ENCODE results near the gene CD163. TPM values are rescaled to one million over a fixed set of nuclear protein-coding genes. Genes with fewer than 3 reads are reported as not detected.

Gene CD163
- total RNA-seq, 1 experiment from 2014 or later = 0.07 TPM

DNA sequence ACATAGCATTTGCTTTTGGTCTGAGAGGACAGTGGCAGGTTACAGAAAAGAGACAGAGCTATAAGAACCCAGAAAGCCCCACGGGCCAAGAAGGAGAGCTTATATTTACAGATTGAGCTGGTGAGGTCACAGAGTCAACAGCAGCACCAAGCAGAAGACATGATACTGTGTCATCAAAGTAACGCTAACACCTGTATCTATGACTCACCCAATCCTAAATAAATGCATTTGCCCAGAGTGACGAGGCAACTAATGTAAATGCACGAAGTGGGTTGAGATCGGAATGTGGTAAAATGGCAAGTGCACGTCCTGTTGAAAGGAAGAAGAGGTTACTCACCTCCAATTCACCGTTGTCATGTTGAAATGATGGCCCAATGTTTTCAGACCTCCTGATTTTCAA, 52.9 kb downstream of the CD163 start:
- Histone ChIP-seq H4K8ac (replicated peaks; ENCODE audit: insufficient read length, low read depth, low read length) (no peak overlapping the region), H3K4ac (ENCODE audit: low read depth, low read length) (no peak overlapping the region), H3K23ac (ENCODE audit: insufficient read length, low read depth, low read length) (no peak overlapping the region), H3K27ac (ENCODE audit: insufficient read length, low read depth, low read length) (no peak overlapping the region), H3K18ac (ENCODE audit: insufficient read length, low read depth, low read length) (no peak overlapping the region), H3T11ph (ENCODE audit: low read length) (no peak overlapping the region), H2BK120ac (ENCODE audit: low read depth, low read length, poor library complexity, severe bottlenecking) (no peak overlapping the region), H3K56ac (ENCODE audit: insufficient read length, low read depth, low read length) (no peak overlapping the region), H2BK5ac (ENCODE audit: insufficient read length, low read length) (no peak overlapping the region), H2BK12ac (ENCODE audit: insufficient read length, low read depth, low read length) (no peak overlapping the region), H4K91ac (ENCODE audit: insufficient read length, low read depth, low read length) (no peak overlapping the region), H3K9ac (ENCODE audit: extremely low read depth, insufficient read length, low read length) (no peak overlapping the region), H3K14ac (ENCODE audit: insufficient read depth, low read length) (no peak overlapping the region), H2BK15ac (ENCODE audit: low read depth, low read length) (no peak overlapping the region), H3K79me1 (ENCODE audit: insufficient read depth, low read depth, low read length, poor library complexity, severe bottlenecking) (no peaks in the 10 kb centered on the region), H3K79me2 (ENCODE audit: insufficient read depth, low read length) (no peaks in the 10 kb centered on the region), H2AK5ac (ENCODE audit: insufficient read length, low read length) (no peak overlapping the region), H4K5ac (ENCODE audit: insufficient read length, low read depth, low read length) (no peak overlapping the region), H4K20me1 (ENCODE audit: control insufficient read depth, insufficient read depth, insufficient read length) (no peaks in the 10 kb centered on the region), H3K27me3 (ENCODE audit: insufficient read depth, low read length) (no peaks in the 10 kb centered on the region), H3K4me1 (ENCODE audit: insufficient read depth, low read length) (no peaks in the 10 kb centered on the region), H2AFZ (ENCODE audit: low read length) (no peak overlapping the region), H3K9me3 (ENCODE audit: control insufficient read depth, low read depth, low read length) (no peaks in the 10 kb centered on the region), H3K4me2 (ENCODE audit: insufficient read depth, insufficient read length, low read length) (no peak overlapping the region), H2BK20ac (ENCODE audit: low read depth, low read length, poor library complexity, severe bottlenecking) (no peak overlapping the region), H3K23me2 (ENCODE audit: insufficient read length, low read depth, low read length, poor library complexity, severe bottlenecking) (no peaks in the 10 kb centered on the region)
- DNase-seq = no peak
- Mint-ChIP-seq H3K27me3 (ENCODE audit: low read depth) (no peaks in the 10 kb centered on the region; the same call in 1 of the 2 replicates), H3K36me3 (ENCODE audit: insufficient read depth in 1 of 3, low read depth in 3 of 3) (no peaks in the 10 kb centered on the region), H3K27ac (no peak overlapping the region), H3K9me3 (no peaks in the 10 kb centered on the region; a peak in 1 of 5 replicates), H3K4me1 (peaks cover 0 to 6% of the 10 kb centered on the region in 2 experiments; a peak in 1 of 4 replicates), H3K4me3 (no peak overlapping the region)
- no peak for TF ChIP-seq CTCF (conservative IDR thresholded peaks at IDR 0.05)
- no CpG with 5 or more reads among the region's 7 CpGs for WGBS (ENCODE audit: extremely low coverage, insufficient read length, low lambda C conversion rate)
